H1 (cell line): Measurements from ENCODE around the gene THPO. TPM values are rescaled to one million over a fixed set of nuclear protein-coding genes. Genes with fewer than 3 reads are reported as not detected.

Experiments used
- BRCA1 ChIP-seq: IDR thresholded peaks from 2 replicates; pipeline ENCODE4 v1.6.1; 2012; ENCODE audit warnings: low read depth, low read length, improper control_type of control experiment
- CHD2 ChIP-seq: IDR thresholded peaks from 2 replicates; pipeline ENCODE4 v1.6.1; 2012; ENCODE audit warnings: low read length, improper control_type of control experiment
- SAP30 ChIP-seq: fragments of 300-600 bp; sonication (generic); IDR thresholded peaks from 2 replicates; pipeline ENCODE4 v1.7.1; 2012; ENCODE audit warnings: low read length, moderate library complexity, mild to moderate bottlenecking, inconsistent platforms; ENCODE audit not compliant: insufficient read depth, insufficient replicate concordance
- polyA plus RNA-seq, 7 experiments: library from polyadenylated mRNA; depleted of rRNA in 3 of 7; stranded (reverse) in 5 of 7; unstranded in 2 of 7; fragments of >200 nt in 5 of 7; fragments of 200-250 nt in 2 of 7; gene quantifications; 1 replicate in 5 of 7; 2 replicates in 1 of 7; 4 replicates in 1 of 7; pipeline versions ENCODE4 v1.2.1 to v1.2.3, GENCODE V29; 2011 to 2013; ENCODE audit warnings: missing spikeins in 2 of 7, mixed read lengths in 2 of 7
- total RNA-seq: library from RNA; stranded (reverse); fragmentation: NEBNext Ultra II Directional; extraction: Animal tissue kit (Norgen Biotek cat#: 25700); gene quantifications from 2 replicates; pipeline ENCODE4 v1.2.1, GENCODE V29; 2021

THPO gene
- total and polyA plus RNA-seq, 2 of the 8 experiments (the other 6 are each of a cell fraction or from before 2014, with no cell fraction given): 0.82 to 1.2 TPM

- TF ChIP-seq SAP30 (no peak), BRCA1 (no peak), CHD2 (no peak)
These were observed 6.9 kb upstream of the THPO start (continued) for GRCh38 chr3:184384856-184385422.
